ENCODE data around the gene GPR17.

Gene GPR17

DNA sequence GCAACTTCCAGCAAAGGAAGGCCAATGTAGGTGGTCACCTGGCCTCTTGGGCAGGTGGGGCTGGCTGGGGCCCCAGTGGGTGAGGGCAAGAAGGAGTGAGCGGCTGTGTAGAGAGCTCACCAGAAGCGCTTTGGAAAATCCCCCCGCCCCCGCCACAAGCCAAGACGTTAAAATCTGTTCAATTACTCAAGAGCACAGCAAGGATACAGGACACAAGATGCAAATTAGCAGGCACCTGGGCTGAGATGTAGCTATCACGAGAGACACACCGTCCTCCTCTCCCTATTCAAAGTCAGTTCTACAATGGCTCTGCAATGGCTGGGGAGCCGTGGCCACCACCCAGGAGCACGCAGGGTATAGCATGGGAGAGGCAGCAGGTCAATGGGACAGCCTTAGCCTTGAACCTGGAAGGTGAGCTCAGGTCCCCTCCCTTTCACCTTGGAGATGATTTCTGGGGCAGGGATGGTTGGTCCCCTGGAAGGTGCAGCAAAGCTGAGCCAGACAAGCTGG lies 38.5 kb upstream of the GPR17 start:
- Histone ChIP-seq H3K9me3 (ENCODE audit: control insufficient read depth in 2 of 2, low read length in 2 of 2) (peaks cover 0 to 7% of the 10 kb centered on the region in 2 donors), H3K36me3 (ENCODE audit: control insufficient read depth in 2 of 2, insufficient read depth in 2 of 2, low read length in 2 of 2) (no peaks in the 10 kb centered on the region), H3K27me3 (ENCODE audit: control insufficient read depth in 1 of 2, insufficient read depth in 2 of 2, low read length in 2 of 2) (no peaks in the 10 kb centered on the region), H3K27ac (ENCODE audit: low read length) (no peak overlapping the region), H3K4me1 (ENCODE audit: control insufficient read depth, insufficient read depth, low read length) (no peaks in the 10 kb centered on the region), H3K9ac (ENCODE audit: low read length in 2 of 2) (no peak overlapping the region), H3K4me3 (ENCODE audit: low read length in 2 of 2) (no peak overlapping the region)

GRCh38 chr2:127608061-127609030 lies 37.6 kb upstream of the GPR17 start:
- no peak overlapping the region for H3K27ac ChIP-seq (ENCODE audit: low read length)
- no peak overlapping the region for H3K4me3 ChIP-seq (ENCODE audit: low read length in 2 of 2)
- H3K9me3 ChIP-seq (ENCODE audit: control insufficient read depth in 2 of 2, low read length in 2 of 2) = peaks cover 0 to 7% of the 10 kb centered on the region in 2 donors
- no peak overlapping the region for H3K9ac ChIP-seq (ENCODE audit: low read length in 2 of 2)
- no peaks in the 10 kb centered on the region for H3K4me1 ChIP-seq (ENCODE audit: control insufficient read depth, insufficient read depth, low read length)
- no peaks in the 10 kb centered on the region for H3K27me3 ChIP-seq (ENCODE audit: control insufficient read depth in 1 of 2, insufficient read depth in 2 of 2, low read length in 2 of 2)
- no peaks in the 10 kb centered on the region for H3K36me3 ChIP-seq (ENCODE audit: control insufficient read depth in 2 of 2, insufficient read depth in 2 of 2, low read length in 2 of 2)

GRCh38 chr2:127609031-127609751 lies 36.8 kb upstream of the GPR17 start:
- Histone ChIP-seq H3K27me3 (ENCODE audit: control insufficient read depth in 1 of 2, insufficient read depth in 2 of 2, low read length in 2 of 2) (no peaks in the 10 kb centered on the region), H3K9me3 (ENCODE audit: control insufficient read depth in 2 of 2, low read length in 2 of 2) (peaks cover 0 to 10% of the 10 kb centered on the region in 2 donors), H3K4me1 (ENCODE audit: control insufficient read depth, insufficient read depth, low read length) (no peaks in the 10 kb centered on the region), H3K9ac (ENCODE audit: low read length in 2 of 2) (no peak overlapping the region), H3K27ac (ENCODE audit: low read length) (no peak overlapping the region), H3K36me3 (ENCODE audit: control insufficient read depth in 2 of 2, insufficient read depth in 2 of 2, low read length in 2 of 2) (no peaks in the 10 kb centered on the region), H3K4me3 (ENCODE audit: low read length in 2 of 2) (no peak overlapping the region)

DNA sequence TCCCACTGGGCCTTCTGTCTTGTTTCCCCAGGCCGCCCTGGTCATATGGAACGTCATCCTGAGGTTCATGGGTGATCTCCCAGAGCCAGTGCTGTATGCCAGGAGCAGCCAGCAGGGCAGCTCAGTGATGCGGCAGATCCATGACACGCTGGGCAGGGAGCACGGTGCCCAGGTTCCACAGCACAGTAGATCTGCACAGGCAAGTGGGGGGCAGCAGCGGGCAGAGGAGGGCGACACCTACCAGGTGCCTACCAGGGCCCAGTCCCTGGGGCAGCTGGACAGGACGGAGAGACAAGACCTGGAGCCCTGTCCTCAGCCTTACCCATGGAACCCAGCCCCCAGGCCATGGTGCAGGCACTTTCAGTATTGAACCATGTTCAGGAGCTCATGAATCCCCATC lies 36.1 kb upstream of the GPR17 start:
- no peak overlapping the region for H3K4me3 ChIP-seq (ENCODE audit: low read length in 2 of 2)
- no peak overlapping the region for H3K27ac ChIP-seq (ENCODE audit: low read length)
- H3K9me3 ChIP-seq (ENCODE audit: control insufficient read depth in 2 of 2, low read length in 2 of 2) = peaks cover 0 to 10% of the 10 kb centered on the region in 2 donors
- H3K27me3 ChIP-seq (ENCODE audit: control insufficient read depth in 1 of 2, insufficient read depth in 2 of 2, low read length in 2 of 2) = no peaks in the 10 kb centered on the region
- H3K4me1 ChIP-seq (ENCODE audit: control insufficient read depth, insufficient read depth, low read length) = no peaks in the 10 kb centered on the region
- no peak overlapping the region for H3K9ac ChIP-seq (ENCODE audit: low read length in 2 of 2)
- H3K36me3 ChIP-seq (ENCODE audit: control insufficient read depth in 2 of 2, insufficient read depth in 2 of 2, low read length in 2 of 2) = no peaks in the 10 kb centered on the region

DNA sequence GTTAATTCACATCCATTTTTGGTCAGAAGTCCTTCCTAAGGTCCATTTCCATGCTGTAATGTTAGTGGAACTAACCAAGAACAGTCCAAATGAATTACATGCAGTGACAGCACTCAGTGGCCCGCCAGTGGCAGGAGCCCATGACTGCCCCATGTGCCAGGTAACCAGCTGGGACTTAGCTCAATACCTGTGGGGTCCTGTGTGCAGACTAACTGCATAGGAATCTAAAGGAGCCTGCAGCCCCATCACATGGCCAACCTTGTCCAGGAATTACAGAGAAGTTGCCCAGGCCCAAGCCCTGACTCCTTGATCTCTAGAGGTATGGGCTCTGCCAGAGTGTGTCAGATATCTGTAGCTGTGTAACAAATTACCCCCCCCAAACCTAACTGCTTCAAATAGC lies 35.4 kb upstream of the GPR17 start:
- Histone ChIP-seq H3K27ac (ENCODE audit: low read length) (no peak overlapping the region), H3K9me3 (ENCODE audit: control insufficient read depth in 2 of 2, low read length in 2 of 2) (peaks cover 0 to 10% of the 10 kb centered on the region in 2 donors), H3K36me3 (ENCODE audit: control insufficient read depth in 2 of 2, insufficient read depth in 2 of 2, low read length in 2 of 2) (no peaks in the 10 kb centered on the region), H3K4me1 (ENCODE audit: control insufficient read depth, insufficient read depth, low read length) (no peaks in the 10 kb centered on the region), H3K9ac (ENCODE audit: low read length in 2 of 2) (no peak overlapping the region), H3K27me3 (ENCODE audit: control insufficient read depth in 1 of 2, insufficient read depth in 2 of 2, low read length in 2 of 2) (no peaks in the 10 kb centered on the region), H3K4me3 (ENCODE audit: low read length in 2 of 2) (no peak overlapping the region)

DNA sequence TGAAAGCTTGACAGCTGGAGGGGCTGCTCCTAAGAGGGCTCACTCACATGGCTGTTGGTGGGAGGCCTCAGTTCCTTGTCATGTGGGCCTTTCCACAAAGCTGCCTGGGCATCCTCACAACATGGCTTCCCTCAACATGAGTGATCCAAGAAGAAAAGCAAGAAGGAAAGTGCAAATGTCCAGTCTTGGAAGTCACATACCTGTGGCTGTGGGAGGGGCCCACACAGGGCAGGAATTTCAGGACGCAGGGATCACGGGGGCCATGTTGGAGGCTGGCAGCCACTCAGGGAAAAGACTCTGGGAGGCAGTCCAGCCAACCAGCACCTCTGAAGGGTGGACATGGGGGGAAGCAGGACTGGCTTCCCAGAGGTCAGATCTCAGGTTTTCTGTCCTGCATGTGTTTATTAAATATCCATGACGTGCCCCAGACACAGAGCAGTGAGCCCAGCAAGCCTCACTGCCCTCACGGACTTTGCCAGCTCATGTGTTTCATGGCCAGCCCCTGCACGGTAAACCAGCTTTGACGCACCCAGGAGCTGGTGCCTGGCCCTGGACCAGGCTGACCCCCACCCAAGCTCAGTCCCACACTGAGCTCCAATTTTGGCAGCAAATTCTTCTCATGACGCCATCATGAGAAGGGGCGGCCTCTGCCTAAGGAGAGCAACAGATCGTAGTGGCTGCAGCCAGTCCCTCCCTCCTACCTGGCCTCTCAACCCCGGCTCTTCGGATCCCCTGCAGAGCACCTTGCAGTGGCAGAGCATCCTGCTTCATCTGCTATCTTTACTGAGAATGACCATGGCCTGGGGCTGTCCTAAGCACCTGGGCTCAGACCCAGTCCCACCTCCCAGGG lies 34.7 kb upstream of the GPR17 start:
- H3K4me3 ChIP-seq (ENCODE audit: low read length in 2 of 2) = no peak overlapping the region

GRCh38 chr2:127612111-127612822 lies 33.7 kb upstream of the GPR17 start:
- H3K27me3 ChIP-seq (ENCODE audit: control insufficient read depth in 1 of 2, insufficient read depth in 2 of 2, low read length in 2 of 2) = no peaks in the 10 kb centered on the region
- no peaks in the 10 kb centered on the region for H3K4me1 ChIP-seq (ENCODE audit: control insufficient read depth, insufficient read depth, low read length)
- no peaks in the 10 kb centered on the region for H3K36me3 ChIP-seq (ENCODE audit: control insufficient read depth in 2 of 2, insufficient read depth in 2 of 2, low read length in 2 of 2)
- H3K9ac ChIP-seq (ENCODE audit: low read length in 2 of 2) = no peak overlapping the region
- peaks cover 0 to 10% of the 10 kb centered on the region in 2 donors for H3K9me3 ChIP-seq (ENCODE audit: control insufficient read depth in 2 of 2, low read length in 2 of 2)
- no peak overlapping the region for H3K27ac ChIP-seq (ENCODE audit: low read length)
- no peak overlapping the region for H3K4me3 ChIP-seq (ENCODE audit: low read length in 2 of 2)

More for the DNA sequence above, 34.7 kb upstream of the GPR17 start:
- H3K4me1 ChIP-seq (ENCODE audit: control insufficient read depth, insufficient read depth, low read length) = no peaks in the 10 kb centered on the region
- no peaks in the 10 kb centered on the region for H3K36me3 ChIP-seq (ENCODE audit: control insufficient read depth in 2 of 2, insufficient read depth in 2 of 2, low read length in 2 of 2)
- H3K27me3 ChIP-seq (ENCODE audit: control insufficient read depth in 1 of 2, insufficient read depth in 2 of 2, low read length in 2 of 2) = no peaks in the 10 kb centered on the region
- no peak overlapping the region for H3K9ac ChIP-seq (ENCODE audit: low read length in 2 of 2)
- H3K27ac ChIP-seq (ENCODE audit: low read length) = no peak overlapping the region
- H3K9me3 ChIP-seq (ENCODE audit: control insufficient read depth in 2 of 2, low read length in 2 of 2) = peaks cover 0 to 10% of the 10 kb centered on the region in 2 donors

DNA sequence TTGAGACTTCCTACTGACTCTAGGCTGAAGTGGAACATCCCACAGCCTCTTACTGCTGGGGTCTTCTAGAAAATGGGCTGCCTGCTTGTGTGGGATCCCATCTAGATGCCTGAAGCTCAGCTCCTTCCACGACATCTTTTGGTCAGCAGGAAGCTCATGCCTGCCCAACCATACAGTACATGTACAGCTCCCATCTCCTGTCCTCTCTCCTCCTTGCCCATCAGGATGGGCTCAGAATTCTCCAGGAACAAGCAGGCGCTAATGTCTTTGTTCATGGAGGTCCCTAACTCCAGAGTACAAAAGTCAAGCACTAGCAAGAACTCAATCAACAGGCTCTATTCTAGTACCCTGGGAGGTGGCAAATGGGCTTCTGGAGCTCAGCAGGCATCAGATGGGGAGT lies 31.7 kb upstream of the GPR17 start:
- H3K27me3 ChIP-seq (ENCODE audit: control insufficient read depth in 1 of 2, insufficient read depth in 2 of 2, low read length in 2 of 2) = no peaks in the 10 kb centered on the region
- H3K4me3 ChIP-seq (ENCODE audit: low read length in 2 of 2) = no peak overlapping the region
- H3K4me1 ChIP-seq (ENCODE audit: control insufficient read depth, insufficient read depth, low read length) = no peaks in the 10 kb centered on the region
- H3K9me3 ChIP-seq (ENCODE audit: control insufficient read depth in 2 of 2, low read length in 2 of 2) = peaks cover 0 to 10% of the 10 kb centered on the region in 2 donors
- H3K36me3 ChIP-seq (ENCODE audit: control insufficient read depth in 2 of 2, insufficient read depth in 2 of 2, low read length in 2 of 2) = no peaks in the 10 kb centered on the region
- no peak overlapping the region for H3K27ac ChIP-seq (ENCODE audit: low read length)
- no peak overlapping the region for H3K9ac ChIP-seq (ENCODE audit: low read length in 2 of 2)

DNA sequence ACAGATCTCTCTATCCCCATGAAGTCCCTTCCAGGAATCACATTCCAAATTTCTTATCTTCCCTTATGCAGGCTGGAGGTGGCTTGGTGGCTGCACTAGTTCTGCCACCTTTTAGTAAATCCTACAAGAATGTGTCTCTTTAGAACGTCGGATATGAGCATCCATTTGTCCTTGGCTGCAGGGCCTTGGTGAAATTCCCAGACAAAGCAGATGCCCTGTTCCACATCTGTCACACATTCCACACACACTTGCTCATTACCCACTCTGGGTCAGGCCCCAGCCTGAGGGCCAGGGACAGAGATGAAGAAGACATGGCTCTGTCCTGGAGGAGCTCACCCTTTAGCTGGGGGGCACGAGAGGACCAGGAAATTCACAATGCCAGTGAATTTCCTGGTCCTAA lies 31.2 kb upstream of the GPR17 start:
- no peaks in the 10 kb centered on the region for H3K36me3 ChIP-seq (ENCODE audit: control insufficient read depth in 2 of 2, insufficient read depth in 2 of 2, low read length in 2 of 2)
- H3K27me3 ChIP-seq (ENCODE audit: control insufficient read depth in 1 of 2, insufficient read depth in 2 of 2, low read length in 2 of 2) = peaks cover 0 to 2% of the 10 kb centered on the region in 2 donors
- H3K27ac ChIP-seq (ENCODE audit: low read length) = no peak overlapping the region

More for the DNA sequence above, 31.2 kb upstream of the GPR17 start:
- H3K9me3 ChIP-seq (ENCODE audit: control insufficient read depth in 2 of 2, low read length in 2 of 2) = peaks cover 0 to 10% of the 10 kb centered on the region in 2 donors
- no peaks in the 10 kb centered on the region for H3K4me1 ChIP-seq (ENCODE audit: control insufficient read depth, insufficient read depth, low read length)
- no peak overlapping the region for H3K9ac ChIP-seq (ENCODE audit: low read length in 2 of 2)
- no peak overlapping the region for H3K4me3 ChIP-seq (ENCODE audit: low read length in 2 of 2)

All from stomach smooth muscle (tissue), 2 donors.